Measurements from ENCODE around the gene ARMC3.
A peak's percentile ranks its signal among the peaks of the same experiment; 100 is the strongest.

The ARMC3 gene

DNA sequence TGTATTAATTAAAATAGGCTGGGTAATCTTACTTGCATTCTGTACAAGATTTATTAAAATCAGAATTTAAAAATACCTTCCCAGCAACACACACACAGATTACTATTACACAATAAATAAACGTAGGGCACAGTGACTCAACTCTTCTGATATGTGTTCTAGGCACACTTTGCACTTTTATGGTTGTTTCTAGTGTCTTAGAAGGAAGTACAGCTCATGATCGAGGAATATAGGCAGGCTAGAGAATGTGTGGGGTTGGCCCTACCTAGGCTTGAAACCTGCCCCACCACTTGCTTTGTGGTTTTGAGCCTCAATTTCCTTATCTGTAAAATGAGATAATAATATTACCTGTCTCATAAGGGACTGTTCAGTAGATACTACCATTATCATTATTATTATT lies 30.5 kb downstream of the ARMC3 start:
- Histone ChIP-seq H3K27ac (no peak overlapping the region), H3K27me3 (replicated peaks) (no peaks in the 10 kb centered on the region), H3K36me3 (replicated peaks) (no peaks in the 10 kb centered on the region), H3K4me3 (ENCODE audit: low read depth, low read length) (no peak overlapping the region)
- peak; percentile 6 for DNase-seq
- TF ChIP-seq CTCF (IDR thresholded peaks at IDR 0.05; ENCODE audit: low read depth, low read length, missing control alignments), result no peak
- in situ Hi-C loops (cut with HindIII; ENCODE audit: low pct_ligation_motif_present, low sequenced_read_pairs), result no loop called here

- no peak overlapping the region for H3K4me3 ChIP-seq (ENCODE audit: low read depth, low read length)
- no peaks in the 10 kb centered on the region for H3K36me3 ChIP-seq (replicated peaks)
- in situ Hi-C loops (cut with HindIII; ENCODE audit: low pct_ligation_motif_present, low sequenced_read_pairs), result no loop called here
- no peak for TF ChIP-seq CTCF (IDR thresholded peaks at IDR 0.05; ENCODE audit: low read depth, low read length, missing control alignments)
- DNase-seq, result no peak
- no peak overlapping the region for H3K27ac ChIP-seq
- no peaks in the 10 kb centered on the region for H3K27me3 ChIP-seq (replicated peaks)
Observed at GRCh38 chr10:22959292-22959691, 31.4 kb downstream of the ARMC3 start.

GRCh38 chr10:22959950-22960349 lies 32.1 kb downstream of the ARMC3 start:
- Histone ChIP-seq H3K36me3 (replicated peaks) (no peaks in the 10 kb centered on the region), H3K27me3 (replicated peaks) (no peaks in the 10 kb centered on the region), H3K4me3 (ENCODE audit: low read depth, low read length) (no peak overlapping the region), H3K27ac (no peak overlapping the region)
- no peak for DNase-seq
- in situ Hi-C loops (cut with HindIII; ENCODE audit: low pct_ligation_motif_present, low sequenced_read_pairs), result no loop called here
- TF ChIP-seq CTCF (IDR thresholded peaks at IDR 0.05; ENCODE audit: low read depth, low read length, missing control alignments), result no peak

- Histone ChIP-seq H3K36me3 (replicated peaks) (no peaks in the 10 kb centered on the region), H3K27me3 (replicated peaks) (no peaks in the 10 kb centered on the region), H3K4me3 (ENCODE audit: low read depth, low read length) (no peak overlapping the region), H3K27ac (no peak overlapping the region)
- in situ Hi-C loops (cut with HindIII; ENCODE audit: low pct_ligation_motif_present, low sequenced_read_pairs), result no loop called here
- DNase-seq, result no peak
- TF ChIP-seq CTCF (IDR thresholded peaks at IDR 0.05; ENCODE audit: low read depth, low read length, missing control alignments), result no peak
Observed at GRCh38 chr10:22962817-22963216, 35.0 kb downstream of the ARMC3 start.

- no peak for DNase-seq
- no peak overlapping the region for H3K27ac ChIP-seq
- H3K36me3 ChIP-seq (replicated peaks), result no peaks in the 10 kb centered on the region
- H3K27me3 ChIP-seq (replicated peaks), result no peaks in the 10 kb centered on the region
- H3K4me3 ChIP-seq (ENCODE audit: low read depth, low read length), result no peak overlapping the region
- no peak for TF ChIP-seq CTCF (IDR thresholded peaks at IDR 0.05; ENCODE audit: low read depth, low read length, missing control alignments)
- in situ Hi-C loops (cut with HindIII; ENCODE audit: low pct_ligation_motif_present, low sequenced_read_pairs), result no loop called here
Observed at GRCh38 chr10:22969704-22970103, 41.9 kb downstream of the ARMC3 start.

- Histone ChIP-seq H3K27me3 (replicated peaks) (no peaks in the 10 kb centered on the region), H3K36me3 (replicated peaks) (no peaks in the 10 kb centered on the region), H3K27ac (no peak overlapping the region), H3K4me3 (ENCODE audit: low read depth, low read length) (no peak overlapping the region)
- no peak for TF ChIP-seq CTCF (IDR thresholded peaks at IDR 0.05; ENCODE audit: low read depth, low read length, missing control alignments)
- in situ Hi-C loops (cut with HindIII; ENCODE audit: low pct_ligation_motif_present, low sequenced_read_pairs), result loop anchor here (25.0 kb wide), 1 partner anchor 264 kb away; the partner anchor contains the start of gene PIP4K2A
- DNase-seq, result no peak
Observed at GRCh38 chr10:22976534-22976933, 48.7 kb downstream of the ARMC3 start.

Measured in brain microvascular endothelial cell (primary cell).